K562 (cell line): Measurements from ENCODE around the gene DNAJC1. TPM values are rescaled to one million over a fixed set of nuclear protein-coding genes. Genes with fewer than 3 reads are reported as not detected.
A peak's percentile ranks its signal among the peaks of the same experiment; 100 is the strongest.

ENCODE experiments used
- ATAC-seq: fragments of 200-7000 bp; cut with Tn5 transposase; 3 replicates; pipeline ENCODE4 v1.9.1; 2020; ENCODE audit warnings: moderate library complexity
- BruUV-seq: library from RNA; stranded (reverse); fragments of 400-500 nt; replicated peaks from 2 replicates; lab custom pipeline; 2021; lab: Mats Ljungman, UMichigan
- CTCF ChIA-PET: fragments of 300-600 bp; formaldehyde crosslinking; extraction: SDS; loops from one replicate; lab custom pipeline; 2021; ENCODE audit warnings: low intra/inter-chr PET ratio; lab: Yijun Ruan, JAX
- POLR2A ChIA-PET: fragments of 300-600, 350-650 bp; sonication (Branson Sonifier 250); formaldehyde crosslinking; extraction: SDS; loops from one replicate; lab custom pipeline; 2021; ENCODE audit warnings: antibody characterized with exemption, inconsistent platforms; lab: Yijun Ruan, JAX
- DNase-seq, 4 experiments: peaks; one replicate each; pipeline versions ENCODE4 v3.0.0 to v3.0.0-alpha.2; 2011 to 2018; ENCODE audit warnings: low spot score in 3 of 4, mixed read lengths in 3 of 4; ENCODE audit errors: extremely low read depth in 1 of 4
- FAIRE-seq: peaks from 2 replicates; lab custom pipeline; 2011; peaks lifted over from hg19 to GRCh38; lab: Jason Lieb, UNC
- H2AFZ ChIP-seq: 2 replicates; pipeline ENCODE4 v1.6.0; 2011; ENCODE audit warnings: low read depth, low read length, control low read depth, inconsistent platforms
- H3K27ac ChIP-seq: fragments of 200-600 bp; 3 replicates; pipeline ENCODE4 v1.8.0; 2011; ENCODE audit warnings: low read depth, mild to moderate bottlenecking, control low read depth, inconsistent platforms, low read length, moderate library complexity, mixed read lengths; ENCODE audit errors: extremely low read depth
- H3K27me3 ChIP-seq, 2 experiments: fragments of 300-600 bp in 1 of 2; 2 replicates in 1 of 2; 3 replicates in 1 of 2; pipeline versions ENCODE4 v1.6.0 to v1.8.0; 2011; ENCODE audit warnings: inconsistent platforms in 2 of 2, low read length in 2 of 2, mild to moderate bottlenecking in 1 of 2, mixed read lengths in 1 of 2, moderate library complexity in 1 of 2; ENCODE audit not compliant: control insufficient read depth in 2 of 2, insufficient read depth in 2 of 2
- H3K36me3 ChIP-seq: fragments of 300-600 bp; 3 replicates; pipeline ENCODE4 v1.8.0; 2011; ENCODE audit warnings: mild to moderate bottlenecking, low read length, inconsistent platforms; ENCODE audit not compliant: control insufficient read depth, insufficient read depth
- H3K4me1 ChIP-seq, 2 experiments: fragments of 200-600 bp in 1 of 2; replicated peaks in 1 of 2; 2 replicates in 1 of 2; 3 replicates in 1 of 2; pipeline versions ENCODE4 v1.5.1 to v1.8.0; 2011; ENCODE audit warnings: inconsistent platforms in 2 of 2, low read length in 2 of 2, mild to moderate bottlenecking in 1 of 2, mixed read lengths in 1 of 2, moderate library complexity in 1 of 2; ENCODE audit not compliant: control insufficient read depth in 2 of 2, insufficient read depth in 2 of 2
- H3K4me2 ChIP-seq: 2 replicates; pipeline ENCODE4 v1.6.1; 2011; ENCODE audit warnings: low read length, control low read depth, inconsistent platforms, mixed read lengths; ENCODE audit not compliant: insufficient read depth
- H3K4me3 ChIP-seq: fragments of 200-600 bp; sonication (generic), shearing (Covaris generic); 2 replicates; pipeline ENCODE4 v1.5.1; 2016; ENCODE audit warnings: control low read depth, inconsistent platforms
- H3K79me2 ChIP-seq: fragments of 200-600 bp; 3 replicates; pipeline ENCODE4 v1.8.0; 2011; ENCODE audit warnings: low read length, inconsistent platforms; ENCODE audit not compliant: control insufficient read depth, insufficient read depth
- H3K9ac ChIP-seq, 2 experiments: 2 replicates each; pipeline versions ENCODE4 v1.6.0 to v1.6.1; 2011; ENCODE audit warnings: low read depth in 2 of 2, low read length in 2 of 2, control low read depth in 1 of 2, inconsistent platforms in 1 of 2, mild to moderate bottlenecking in 1 of 2, mixed read lengths in 1 of 2; ENCODE audit not compliant: insufficient read depth in 1 of 2
- H3K9me1 ChIP-seq: one replicate; pipeline ENCODE4 v1.6.0; 2011; ENCODE audit warnings: inconsistent platforms, mild to moderate bottlenecking, low read length, moderate library complexity; ENCODE audit not compliant: control insufficient read depth, insufficient read depth
- H3K9me3 ChIP-seq: replicated peaks from 2 replicates; pipeline ENCODE4 v1.5.1; 2011; ENCODE audit warnings: low read depth, low read length, inconsistent platforms; ENCODE audit not compliant: control insufficient read depth, insufficient read depth
- H4K20me1 ChIP-seq: replicated peaks from 2 replicates; pipeline ENCODE4 v1.6.1; 2011; ENCODE audit warnings: low read length, inconsistent platforms, mixed read lengths; ENCODE audit not compliant: control insufficient read depth, insufficient read depth
- CBFA2T3 ChIP-seq: fragments of 450-650 bp; IDR thresholded peaks from 2 replicates; pipeline ENCODE4 v1.6.1; 2017
- CXXC5 ChIP-seq: fragments of 250-450 bp; sonication (Bioruptor Pico); IDR thresholded peaks from 2 replicates; pipeline ENCODE4 v1.8.0; 2022; ENCODE audit warnings: inconsistent platforms, mild to moderate bottlenecking, moderate library complexity
- DMBX1 ChIP-seq: fragments of 250-450 bp; sonication (Bioruptor Pico); IDR thresholded peaks from 2 replicates; pipeline ENCODE4 v1.8.0; 2022; ENCODE audit warnings: inconsistent platforms, mild to moderate bottlenecking, moderate library complexity, borderline replicate concordance
- ESRRB ChIP-seq: fragments of 250-450 bp; sonication (Bioruptor Pico); IDR thresholded peaks from 2 replicates; pipeline ENCODE4 v1.5.0; 2020; ENCODE audit warnings: mild to moderate bottlenecking, moderate library complexity, borderline replicate concordance
- FOXJ3 ChIP-seq: sonication (generic); formaldehyde crosslinking; IDR thresholded peaks from 2 replicates; pipeline ENCODE4 v1.4.0; 2020; ENCODE audit warnings: mild to moderate bottlenecking, missing genetic modification reagents
- KLF10 ChIP-seq: fragments of 250-450 bp; sonication (Bioruptor Pico); IDR thresholded peaks from 2 replicates; pipeline ENCODE4 v1.6.1; 2021; ENCODE audit warnings: matching md5 sums
- KLF16 ChIP-seq: IDR thresholded peaks from 2 replicates; pipeline ENCODE4 v1.6.1; 2016; ENCODE audit warnings: antibody characterized with exemption
- L3MBTL2 ChIP-seq: fragments of 450-650 bp; IDR thresholded peaks from 2 replicates; pipeline ENCODE4 v1.6.1; 2016; ENCODE audit warnings: mild to moderate bottlenecking, moderate library complexity
- MCM7 ChIP-seq, 2 experiments: fragments of 450-650 bp; IDR thresholded peaks; 2 replicates each; pipeline ENCODE4 v1.6.1; 2016 to 2018
- SMAD4 ChIP-seq: fragments of 250-450 bp; sonication (Bioruptor Pico); conservative IDR thresholded peaks from 2 replicates; pipeline ENCODE4 v1.8.0; 2021; ENCODE audit warnings: inconsistent platforms, mild to moderate bottlenecking, moderate library complexity
- ZNF589 ChIP-seq: fragments of 200-800 bp; sonication (Bioruptor generic); IDR thresholded peaks from 2 replicates; pipeline ENCODE4 v1.6.1; 2016; ENCODE audit warnings: low read depth, missing genetic modification characterization, missing compliant biosample characterization
- ZNF592 ChIP-seq: fragments of 450-650 bp; IDR thresholded peaks from 2 replicates; pipeline ENCODE4 v1.6.1; 2017; ENCODE audit warnings: antibody characterized with exemption, mild to moderate bottlenecking
- ZNF699 ChIP-seq: fragments of 250-450 bp; sonication (Bioruptor Pico); IDR thresholded peaks from 2 replicates; pipeline ENCODE4 v1.8.0; 2021; ENCODE audit warnings: mild to moderate bottlenecking, moderate library complexity; ENCODE audit not compliant: insufficient replicate concordance
- WGBS: fragments of 100-300 bp; shearing (Covaris generic); methylation state at CpG from one replicate; pipeline ENCODE4 v1.1.6; 2016; ENCODE audit warnings: low coverage, mixed read lengths; ENCODE audit not compliant: insufficient coverage; ENCODE audit errors: missing lambda C conversion rate; 5-methylcytosine and 5-hydroxymethylcytosine counted together
- in situ Hi-C: fragments of 300-500 bp; cut with MboI; formaldehyde crosslinking; loops from 4 replicates; pipeline ENCODE4 v1.15.0; 2018; ENCODE audit warnings: inconsistent platforms, mixed read lengths
- intact Hi-C: fragments of 100-400 bp; cut with micrococcal nuclease; formaldehyde crosslinking; loops from 2 replicates; pipeline ENCODE4 v1.14.2; 2022
- polyA plus RNA-seq, 8 experiments: library from polyadenylated mRNA; depleted of rRNA in 4 of 8; stranded (reverse) in 5 of 8; unstranded in 3 of 8; fragments of >200 nt; fragmentation: Nextera tagmentation in 2 of 8; fragmentation: Illumina TruSeq in 1 of 8; extraction: Ambion mirVana in 2 of 8; extraction: Trizol in 1 of 8; gene quantifications; 2 replicates each; pipeline versions ENCODE4 v1.2.1 to v1.2.3, GENCODE V29; 2011 to 2014; ENCODE audit warnings: inconsistent platforms in 1 of 8, missing spikeins in 1 of 8
- total RNA-seq, 7 experiments: library from RNA; depleted of rRNA in 6 of 7; stranded (reverse); fragments of >200 nt in 6 of 7; fragmentation: Illumina TruSeq in 2 of 7; extraction: Trizol in 2 of 7; gene quantifications; 2 replicates each; pipeline versions ENCODE4 v1.2.1 to v1.2.3, GENCODE V29; 2011 to 2021; ENCODE audit warnings: low replicate concordance in 1 of 7

Gene DNAJC1
- total and polyA plus RNA-seq, 9 of the 15 experiments (the other 6 are each of a cell fraction or from before 2014, with no cell fraction given), result 5.4 to 77.6 (median 40.3) TPM

GRCh38 chr10:21808550-21808949, 195.0 kb downstream of the DNAJC1 start:
- peak overlapping the region; percentile 39; the same call in 1 of the 2 replicates for H3K4me2 ChIP-seq
- no peaks in the 10 kb centered on the region for H3K27me3 ChIP-seq
- no TSS peak for BruUV-seq
- H3K4me1 ChIP-seq, result peaks cover 0 to 45% of the 10 kb centered on the region in 2 experiments; a peak in 4 of 5 replicates
- H4K20me1 ChIP-seq, result no peaks in the 10 kb centered on the region
- CTCF ChIA-PET, result no interaction called here
- DNase-seq (peak in 1 of 4 experiments; percentile 34), FAIRE-seq (peak; percentile 15), ATAC-seq (peak; percentile 9; the same call in 1 of the 3 replicates)
- peak overlapping the region in 1 of 2 experiments; percentile 15; a peak in 1 of 4 replicates for H3K9ac ChIP-seq
- H3K9me1 ChIP-seq, result no peaks in the 10 kb centered on the region
- peak; percentile 33; the same call in 1 of the 2 replicates for TF ChIP-seq ZNF589
- TF ChIP-seq ESRRB, result no peak
- peak; percentile 73 for TF ChIP-seq ZNF592
- 0 out of 2 replicates have a peak, but pooled peaks have one; percentile 11 for TF ChIP-seq CBFA2T3
- no peak for TF ChIP-seq FOXJ3
- TF ChIP-seq KLF16, result no peak
- TF ChIP-seq ZNF699 (CRISPR knock-in tag), result no peak
- 0 out of 2 replicates have a peak, but pooled peaks have one; percentile 13 for TF ChIP-seq L3MBTL2
- 0 out of 2 replicates have a peak, but pooled peaks have one; percentile 16 for TF ChIP-seq SMAD4 (CRISPR knock-in tag)
- TF ChIP-seq DMBX1 (CRISPR knock-in tag), result peak; percentile 44; the same call in 1 of the 2 replicates
- TF ChIP-seq KLF10 (CRISPR knock-in tag), result no peak
- peak; percentile 18; the same call in 1 of the 2 replicates for TF ChIP-seq CXXC5 (CRISPR knock-in tag)
- TF ChIP-seq MCM7 (IDR thresholded peaks at IDR 0.05), result no peak
- no peaks in the 10 kb centered on the region for H3K9me3 ChIP-seq
- intact Hi-C loops (no loop called here), in situ Hi-C loops (no loop called here)
- H3K36me3 ChIP-seq, result peaks cover 5% of the 10 kb centered on the region; the same call in 1 of the 3 replicates
- H2AFZ ChIP-seq, result peak overlapping the region; percentile 60
- H3K79me2 ChIP-seq, result peaks cover 36% of the 10 kb centered on the region
- H3K4me3 ChIP-seq, result no peak overlapping the region
- POLR2A ChIA-PET, result interaction anchor here (1.6 kb wide), 1 partner anchor 10 kb away, joined by 4 read pairs; no protein-coding TSS in a partner anchor
- peak overlapping the region; percentile 89 for H3K27ac ChIP-seq
- WGBS, result 45% methylated on average over 3 of the region's 3 CpGs
